WTC11 (cell line): Measurements from ENCODE around the gene MUC4.

Experiments
- CBFB ChIP-seq: sonication (generic); formaldehyde crosslinking; IDR thresholded peaks from 2 replicates; pipeline ENCODE4 v1.8.1; 2022; ENCODE audit warnings: mild to moderate bottlenecking, low read depth, missing genetic modification reagents
- IRF2 ChIP-seq: sonication (generic); formaldehyde crosslinking; IDR thresholded peaks from 2 replicates; pipeline ENCODE4 v1.8.0; 2022; ENCODE audit warnings: low read depth, missing genetic modification reagents, borderline replicate concordance
- JUN ChIP-seq: sonication (generic); formaldehyde crosslinking; IDR thresholded peaks from 2 replicates; pipeline ENCODE4 v1.8.0; 2023; ENCODE audit warnings: mild to moderate bottlenecking, missing genetic modification reagents
- ZBTB21 ChIP-seq: sonication (generic); formaldehyde crosslinking; IDR thresholded peaks from 2 replicates; pipeline ENCODE4 v1.8.1; 2023; ENCODE audit warnings: mild to moderate bottlenecking, missing genetic modification reagents, borderline replicate concordance
- ZNF121 ChIP-seq: sonication (generic); formaldehyde crosslinking; IDR thresholded peaks from 2 replicates; pipeline ENCODE4 v1.8.0; 2023; ENCODE audit warnings: missing genetic modification reagents
- ZNF138 ChIP-seq: sonication (generic); formaldehyde crosslinking; conservative IDR thresholded peaks from 2 replicates; pipeline ENCODE4 v1.8.1; 2022; ENCODE audit warnings: mild to moderate bottlenecking, moderate library complexity, missing genetic modification reagents
- TF ChIP-seq, protein P1 (sequence below): sonication (generic); formaldehyde crosslinking; conservative IDR thresholded peaks from 2 replicates; pipeline ENCODE4 v1.8.1; 2022; ENCODE audit warnings: mild to moderate bottlenecking, missing genetic modification reagents
- TF ChIP-seq, protein P2 (sequence below): sonication (generic); formaldehyde crosslinking; IDR thresholded peaks from 2 replicates; pipeline ENCODE4 v1.8.1; 2022; ENCODE audit warnings: low read depth, mild to moderate bottlenecking, moderate library complexity, missing genetic modification reagents, borderline replicate concordance
- TF ChIP-seq, protein P3 (sequence below): sonication (generic); formaldehyde crosslinking; IDR thresholded peaks from 2 replicates; pipeline ENCODE4 v1.8.0; 2022; ENCODE audit warnings: mild to moderate bottlenecking, missing genetic modification reagents
- TF ChIP-seq, protein P4 (sequence below): fragments of 200-600 bp; IDR thresholded peaks from 2 replicates; pipeline ENCODE4 v1.8.0; 2022; ENCODE audit warnings: antibody characterized with exemption
- TF ChIP-seq, protein P5 (sequence below): sonication (generic); formaldehyde crosslinking; IDR thresholded peaks from 2 replicates; pipeline ENCODE4 v1.8.0; 2022; ENCODE audit warnings: mild to moderate bottlenecking, missing genetic modification reagents

DNA sequence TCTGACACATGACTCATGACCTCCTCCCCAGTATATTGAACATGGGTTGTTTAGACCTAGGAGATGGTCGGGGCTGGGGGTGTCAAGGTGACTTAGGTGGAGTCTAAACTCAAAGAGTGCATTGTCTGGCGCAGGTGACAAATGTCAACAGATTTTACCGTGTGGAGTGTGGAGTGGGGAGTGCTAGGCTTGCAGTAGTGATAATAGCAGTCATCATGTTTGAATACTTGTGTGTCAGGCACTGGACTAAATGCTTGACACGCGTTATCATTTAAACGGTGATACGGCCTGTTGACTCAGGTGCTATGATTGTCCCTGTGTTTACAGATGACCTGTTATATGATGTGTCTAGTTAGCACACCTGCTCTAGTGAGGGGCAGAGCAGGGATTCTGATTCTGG, 60.2 kb downstream of the MUC4 start:
- TF ChIP-seq JUN (CRISPR knock-in tag) (no peak), CBFB (CRISPR knock-in tag) (no peak), ZNF138 (no peak), ZNF121 (CRISPR knock-in tag) (no peak), IRF2 (CRISPR knock-in tag) (no peak), ZBTB21 (CRISPR knock-in tag) (no peak)
- TF ChIP-seq, protein P1, sequence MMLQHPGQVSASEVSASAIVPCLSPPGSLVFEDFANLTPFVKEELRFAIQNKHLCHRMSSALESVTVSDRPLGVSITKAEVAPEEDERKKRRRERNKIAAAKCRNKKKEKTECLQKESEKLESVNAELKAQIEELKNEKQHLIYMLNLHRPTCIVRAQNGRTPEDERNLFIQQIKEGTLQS = no peak
- TF ChIP-seq, protein P2, sequence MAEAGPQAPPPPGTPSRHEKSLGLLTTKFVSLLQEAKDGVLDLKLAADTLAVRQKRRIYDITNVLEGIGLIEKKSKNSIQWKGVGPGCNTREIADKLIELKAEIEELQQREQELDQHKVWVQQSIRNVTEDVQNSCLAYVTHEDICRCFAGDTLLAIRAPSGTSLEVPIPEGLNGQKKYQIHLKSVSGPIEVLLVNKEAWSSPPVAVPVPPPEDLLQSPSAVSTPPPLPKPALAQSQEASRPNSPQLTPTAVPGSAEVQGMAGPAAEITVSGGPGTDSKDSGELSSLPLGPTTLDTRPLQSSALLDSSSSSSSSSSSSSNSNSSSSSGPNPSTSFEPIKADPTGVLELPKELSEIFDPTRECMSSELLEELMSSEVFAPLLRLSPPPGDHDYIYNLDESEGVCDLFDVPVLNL = no peak
- TF ChIP-seq, protein P3, sequence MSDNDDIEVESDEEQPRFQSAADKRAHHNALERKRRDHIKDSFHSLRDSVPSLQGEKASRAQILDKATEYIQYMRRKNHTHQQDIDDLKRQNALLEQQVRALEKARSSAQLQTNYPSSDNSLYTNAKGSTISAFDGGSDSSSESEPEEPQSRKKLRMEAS = no peak
- TF ChIP-seq, protein P4, sequence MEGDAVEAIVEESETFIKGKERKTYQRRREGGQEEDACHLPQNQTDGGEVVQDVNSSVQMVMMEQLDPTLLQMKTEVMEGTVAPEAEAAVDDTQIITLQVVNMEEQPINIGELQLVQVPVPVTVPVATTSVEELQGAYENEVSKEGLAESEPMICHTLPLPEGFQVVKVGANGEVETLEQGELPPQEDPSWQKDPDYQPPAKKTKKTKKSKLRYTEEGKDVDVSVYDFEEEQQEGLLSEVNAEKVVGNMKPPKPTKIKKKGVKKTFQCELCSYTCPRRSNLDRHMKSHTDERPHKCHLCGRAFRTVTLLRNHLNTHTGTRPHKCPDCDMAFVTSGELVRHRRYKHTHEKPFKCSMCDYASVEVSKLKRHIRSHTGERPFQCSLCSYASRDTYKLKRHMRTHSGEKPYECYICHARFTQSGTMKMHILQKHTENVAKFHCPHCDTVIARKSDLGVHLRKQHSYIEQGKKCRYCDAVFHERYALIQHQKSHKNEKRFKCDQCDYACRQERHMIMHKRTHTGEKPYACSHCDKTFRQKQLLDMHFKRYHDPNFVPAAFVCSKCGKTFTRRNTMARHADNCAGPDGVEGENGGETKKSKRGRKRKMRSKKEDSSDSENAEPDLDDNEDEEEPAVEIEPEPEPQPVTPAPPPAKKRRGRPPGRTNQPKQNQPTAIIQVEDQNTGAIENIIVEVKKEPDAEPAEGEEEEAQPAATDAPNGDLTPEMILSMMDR = no peak
- TF ChIP-seq, protein P5, sequence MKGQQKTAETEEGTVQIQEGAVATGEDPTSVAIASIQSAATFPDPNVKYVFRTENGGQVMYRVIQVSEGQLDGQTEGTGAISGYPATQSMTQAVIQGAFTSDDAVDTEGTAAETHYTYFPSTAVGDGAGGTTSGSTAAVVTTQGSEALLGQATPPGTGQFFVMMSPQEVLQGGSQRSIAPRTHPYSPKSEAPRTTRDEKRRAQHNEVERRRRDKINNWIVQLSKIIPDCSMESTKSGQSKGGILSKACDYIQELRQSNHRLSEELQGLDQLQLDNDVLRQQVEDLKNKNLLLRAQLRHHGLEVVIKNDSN (CRISPR knock-in tag) = no peak
